ENCODE data around the gene CFAP46. TPM values are rescaled to one million over a fixed set of nuclear protein-coding genes. Genes with fewer than 3 reads are reported as not detected.

CFAP46 gene
- total RNA-seq, 1 experiment from 2014 or later: 3.3 TPM

- no peak for TF ChIP-seq ZNF532 (CRISPR knock-in tag; IDR thresholded peaks at IDR 0.05; ENCODE audit: borderline replicate concordance)
These were observed 21.1 kb upstream of the CFAP46 start (continued) for GRCh38 chr10:132963430-132963960.

GRCh38 chr10:132962623-132963429 is 20.5 kb upstream of the CFAP46 start:
- TF ChIP-seq ESRRA (CRISPR knock-in tag; IDR thresholded peaks at IDR 0.05; ENCODE audit: borderline replicate concordance) (no peak), NR1H2 (CRISPR knock-in tag; IDR thresholded peaks at IDR 0.05) (no peak), NR3C1 (CRISPR knock-in tag; conservative IDR thresholded peaks at IDR 0.05; ENCODE audit: low read depth) (no peak), NFYB (CRISPR knock-in tag; conservative IDR thresholded peaks at IDR 0.05; ENCODE audit: low read depth) (no peak), HMGA2 (CRISPR knock-in tag; IDR thresholded peaks at IDR 0.05) (no peak), IRF2 (CRISPR knock-in tag; IDR thresholded peaks at IDR 0.05; ENCODE audit: borderline replicate concordance, low read depth) (no peak)

GRCh38 chr10:132961787-132962622 is 19.6 kb upstream of the CFAP46 start:
- peak; percentile 92 for ATAC-seq
- H3K4me3 Mint-ChIP-seq: peak overlapping the region; percentile 78
- ChIA-PET POLR2A (no interaction called here), CTCF (interaction anchor here (0.6 to 1.5 kb wide), 11 partner anchors 10 to 602 kb away, joined by 3 to 6 read pairs (median 3); partner anchors contain the start of gene ADGRA1)
- H3K36me3 Mint-ChIP-seq: no peaks in the 10 kb centered on the region
- no peak overlapping the region for H3K27ac Mint-ChIP-seq
- TF ChIP-seq SP1 (CRISPR knock-in tag; conservative IDR thresholded peaks at IDR 0.05) (no peak), ZNF671 (CRISPR knock-in tag; IDR thresholded peaks at IDR 0.05) (no peak), CBFB (CRISPR knock-in tag; IDR thresholded peaks at IDR 0.05; ENCODE audit: low read depth) (0 out of 2 replicates have a peak, but pooled peaks have one; percentile 22), IRF1 (CRISPR knock-in tag; IDR thresholded peaks at IDR 0.05) (no peak), ZBTB43 (CRISPR knock-in tag; IDR thresholded peaks at IDR 0.05) (peak; percentile 90; the same call in 1 of the 2 replicates), MAX (CRISPR knock-in tag; IDR thresholded peaks at IDR 0.05) (peak; percentile 67; the same call in 1 of the 2 replicates), HMGA2 (CRISPR knock-in tag; IDR thresholded peaks at IDR 0.05) (no peak), ZMAT4 (CRISPR knock-in tag; IDR thresholded peaks at IDR 0.05) (no peak), FOXP1 (CRISPR knock-in tag; IDR thresholded peaks at IDR 0.05; ENCODE audit: borderline replicate concordance) (peak; percentile 74; the same call in 1 of the 2 replicates)
- peaks cover 5% of the 10 kb centered on the region; the same call in 1 of the 2 replicates for H3K9me3 Mint-ChIP-seq
- peak; percentile 85 for DNase-seq (ENCODE audit: low spot score)
- peaks cover 3% of the 10 kb centered on the region for H3K27me3 Mint-ChIP-seq (ENCODE audit: low read depth)
- peaks cover 16% of the 10 kb centered on the region for H3K4me1 Mint-ChIP-seq

More at GRCh38 chr10:132962623-132963429, 20.5 kb upstream of the CFAP46 start:
- Mint-ChIP-seq H3K36me3 (no peaks in the 10 kb centered on the region), H3K4me3 (peak overlapping the region; percentile 78), H3K27me3 (ENCODE audit: low read depth) (peaks cover 3% of the 10 kb centered on the region), H3K9me3 (peaks cover 5% of the 10 kb centered on the region; the same call in 1 of the 2 replicates), H3K4me1 (peaks cover 21% of the 10 kb centered on the region), H3K27ac (no peak overlapping the region)
- CTCF ChIA-PET: interaction anchor here (0.6 to 1.5 kb wide), 11 partner anchors 9 to 602 kb away, joined by 3 to 6 read pairs (median 3); partner anchors contain the start of gene ADGRA1
- ATAC-seq (no peak), DNase-seq (ENCODE audit: low spot score) (no peak)
- POLR2A ChIA-PET: no interaction called here
